Brain microvascular endothelial cell (primary cell): Measurements from ENCODE around the gene PIK3R6.

Experiments
- DNase-seq: peaks from one replicate; pipeline ENCODE4 v3.0.0-alpha.2; 2020
- H3K27ac ChIP-seq: fragments of 250-450 bp; sonication (Bioruptor Pico); 2 replicates; pipeline ENCODE4 v1.5.1; 2020; ENCODE audit warnings: mild to moderate bottlenecking, moderate library complexity
- H3K27me3 ChIP-seq: fragments of 250-450 bp; sonication (Bioruptor Pico); replicated peaks from 2 replicates; pipeline ENCODE4 v1.5.1; 2020; ENCODE audit warnings: mild to moderate bottlenecking
- H3K36me3 ChIP-seq: fragments of 250-450 bp; sonication (Bioruptor Pico); replicated peaks from 2 replicates; pipeline ENCODE4 v1.5.1; 2020; ENCODE audit warnings: mild to moderate bottlenecking
- H3K4me3 ChIP-seq: 2 replicates; pipeline ENCODE4 v1.5.1; 2011; ENCODE audit warnings: low read depth, mild to moderate bottlenecking, control low read depth, low read length, moderate library complexity
- CTCF ChIP-seq: IDR thresholded peaks from 2 replicates; pipeline ENCODE4 v1.5.1; 2011; ENCODE audit warnings: low read depth, mild to moderate bottlenecking, moderate library complexity, low read length, control low read depth, inconsistent platforms; ENCODE audit errors: missing control alignments
- in situ Hi-C: cut with HindIII; loops from 2 replicates; pipeline ENCODE4 v1.10.0; 2017; ENCODE audit warnings: low sequenced_read_pairs, low pct_ligation_motif_present

Gene PIK3R6

DNA sequence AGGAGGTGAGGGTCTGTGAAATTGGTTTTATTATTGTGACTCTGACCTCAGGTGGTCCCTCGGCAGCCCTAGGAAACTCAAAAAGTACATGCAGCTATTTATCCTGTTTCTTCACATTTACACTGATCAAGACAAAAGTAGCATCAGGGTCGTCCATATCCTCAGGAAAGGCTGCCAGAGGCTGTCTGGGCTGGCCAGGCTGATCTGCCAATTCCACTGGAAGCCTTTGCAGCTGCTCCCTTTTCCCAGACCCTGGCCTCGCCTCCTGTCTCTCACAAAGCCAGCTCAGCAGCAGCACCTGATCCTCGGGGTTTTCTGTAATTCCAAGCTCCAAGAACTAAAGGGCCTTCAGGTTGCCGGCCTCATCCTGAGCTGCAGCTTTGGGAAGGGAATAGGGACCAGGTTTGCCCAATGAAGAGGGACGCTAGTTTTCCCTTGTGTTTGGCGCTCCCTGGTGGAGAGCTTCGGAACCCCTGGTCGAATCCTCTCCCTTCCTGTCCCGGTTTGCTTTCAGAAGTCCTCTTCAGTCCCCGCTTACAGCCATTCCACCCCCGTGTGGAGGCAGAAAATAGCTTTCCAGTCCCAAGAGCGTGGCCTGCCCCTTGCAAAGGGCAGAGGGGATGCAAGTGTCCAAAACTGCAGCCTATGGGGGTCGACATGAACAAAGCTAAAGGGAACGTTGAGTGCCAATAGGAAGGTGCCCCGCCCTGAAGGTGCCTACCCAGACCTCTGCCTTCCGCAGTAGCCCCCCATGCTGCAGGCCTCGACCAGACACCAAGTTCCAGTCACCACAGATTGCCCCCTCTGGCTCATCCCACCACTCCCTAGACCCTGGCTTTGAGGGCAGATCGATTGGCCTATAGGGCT is 81.7 kb downstream of the PIK3R6 start:
- in situ Hi-C loops, result no loop called here
- Histone ChIP-seq H3K27ac (no peak overlapping the region), H3K36me3 (no peaks in the 10 kb centered on the region), H3K4me3 (no peak overlapping the region), H3K27me3 (no peaks in the 10 kb centered on the region)
- peak; percentile 93 for TF ChIP-seq CTCF
- peak; percentile 67 for DNase-seq

DNA sequence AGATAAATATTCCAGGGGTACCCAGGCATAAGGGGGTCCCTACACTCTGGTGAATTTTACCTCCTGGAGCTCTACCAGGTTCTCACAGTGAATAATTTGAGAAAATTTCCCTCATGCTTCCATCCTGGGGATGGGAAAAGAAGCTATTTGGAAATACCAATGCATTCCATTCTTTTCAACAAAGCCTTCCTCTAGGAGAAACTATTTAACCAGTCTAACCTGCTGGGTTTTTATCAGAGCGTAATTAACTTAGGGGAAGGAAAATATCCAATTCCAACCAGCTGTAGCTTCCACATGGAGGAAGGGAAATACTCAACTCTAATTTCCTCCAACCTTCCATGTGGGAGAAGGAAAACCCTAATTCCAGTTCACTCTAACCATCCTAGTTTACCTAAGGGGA is 85.3 kb downstream of the PIK3R6 start:
- no peak for DNase-seq
- TF ChIP-seq CTCF, result no peak
- H3K27ac ChIP-seq, result no peak overlapping the region

DNA sequence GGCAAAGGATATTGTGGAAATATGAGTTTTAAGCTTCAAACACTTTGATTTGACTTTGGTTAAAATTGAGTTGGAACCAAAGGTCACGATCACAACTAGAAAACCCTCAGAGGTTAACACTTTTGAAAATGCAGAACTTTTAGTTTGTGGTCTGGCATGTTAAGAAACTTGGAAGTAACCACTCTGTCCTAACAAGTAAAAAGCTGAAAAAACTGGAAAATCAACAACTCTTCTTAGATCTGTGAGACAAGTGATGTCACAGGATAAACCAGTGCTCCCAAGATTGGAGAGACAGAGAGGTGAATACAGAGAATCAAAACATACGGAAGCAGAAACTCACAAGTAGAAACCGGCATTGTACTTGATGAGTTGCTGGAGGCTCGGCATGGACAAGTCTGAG is 85.7 kb downstream of the PIK3R6 start:
- H3K27ac ChIP-seq, result no peak overlapping the region
- TF ChIP-seq CTCF, result no peak

More for the DNA sequence above, 85.3 kb downstream of the PIK3R6 start:
- in situ Hi-C loops, result no loop called here
- Histone ChIP-seq H3K4me3 (no peak overlapping the region), H3K27me3 (no peaks in the 10 kb centered on the region), H3K36me3 (no peaks in the 10 kb centered on the region)

GRCh38 chr17:8776881-8777280 is 90.6 kb downstream of the PIK3R6 start:
- in situ Hi-C loops, result no loop called here
- no peaks in the 10 kb centered on the region for H3K36me3 ChIP-seq
- no peak overlapping the region for H3K27ac ChIP-seq
- no peak overlapping the region for H3K4me3 ChIP-seq
- no peaks in the 10 kb centered on the region for H3K27me3 ChIP-seq
- DNase-seq, result no peak
- no peak for TF ChIP-seq CTCF

More for the DNA sequence above, 85.7 kb downstream of the PIK3R6 start:
- no peaks in the 10 kb centered on the region for H3K36me3 ChIP-seq
- H3K27me3 ChIP-seq, result no peaks in the 10 kb centered on the region
- DNase-seq, result no peak
- no peak overlapping the region for H3K4me3 ChIP-seq
- in situ Hi-C loops, result no loop called here

GRCh38 chr17:8776248-8776647 is 91.2 kb downstream of the PIK3R6 start:
- H3K4me3 ChIP-seq, result no peak overlapping the region
- DNase-seq, result no peak
- no peaks in the 10 kb centered on the region for H3K27me3 ChIP-seq
- no peak overlapping the region for H3K27ac ChIP-seq
- H3K36me3 ChIP-seq, result no peaks in the 10 kb centered on the region
- TF ChIP-seq CTCF, result no peak
- in situ Hi-C loops, result no loop called here
